OCI-LY1 (cell line): ENCODE data around the gene ERCC8.

Source experiments
- H2AFZ ChIP-seq: fragments of 200-600 bp; sonication (generic), shearing (Covaris generic); 2 replicates; pipeline ENCODE4 v1.6.0; 2014; ENCODE audit warnings: antibody characterized with exemption, mild to moderate bottlenecking, low read length
- H3F3A ChIP-seq: fragments of 200-600 bp; sonication (generic), shearing (Covaris generic); 2 replicates; pipeline ENCODE4 v1.6.0; 2014; ENCODE audit warnings: mild to moderate bottlenecking, antibody characterized with exemption, low read length, moderate library complexity; ENCODE audit not compliant: insufficient read depth
- H3K27ac ChIP-seq: fragments of 200-600 bp; sonication (generic); 2 replicates; pipeline ENCODE4 v1.5.1; 2014; ENCODE audit warnings: low read length, mixed run types, mild to moderate bottlenecking, low read depth; ENCODE audit not compliant: poor library complexity, severe bottlenecking
- H3K27me3 ChIP-seq: fragments of 200-600 bp; sonication (generic); 2 replicates; pipeline ENCODE4 v1.6.0; 2014; ENCODE audit warnings: antibody characterized with exemption, mild to moderate bottlenecking, low read length, moderate library complexity; ENCODE audit not compliant: insufficient read depth
- H3K36me3 ChIP-seq: fragments of 200-600 bp; sonication (generic); 2 replicates; pipeline ENCODE4 v1.6.1; 2014; ENCODE audit warnings: mild to moderate bottlenecking, antibody characterized with exemption, low read length, moderate library complexity, mixed read lengths; ENCODE audit not compliant: insufficient read depth
- H3K4me1 ChIP-seq: fragments of 200-600 bp; sonication (generic); 2 replicates; pipeline ENCODE4 v1.5.1; 2014; ENCODE audit warnings: mild to moderate bottlenecking, low read length, moderate library complexity; ENCODE audit not compliant: insufficient read depth, severe bottlenecking
- H3K4me2 ChIP-seq: fragments of 200-600 bp; sonication (generic), shearing (Covaris generic); 2 replicates; pipeline ENCODE4 v1.6.1; 2014; ENCODE audit warnings: low read length
- H3K4me3 ChIP-seq: fragments of 200-600 bp; sonication (generic); 2 replicates; pipeline ENCODE4 v1.5.1; 2014; ENCODE audit warnings: low read length, low read depth, mild to moderate bottlenecking, mixed read lengths; ENCODE audit not compliant: poor library complexity, severe bottlenecking
- H3K79me2 ChIP-seq: fragments of 200-600 bp; shearing (Covaris generic); 2 replicates; pipeline ENCODE4 v1.6.1; 2016; ENCODE audit warnings: mixed run types, low read length, mixed read lengths; ENCODE audit not compliant: insufficient read depth
- H3K9ac ChIP-seq: fragments of 200-600 bp; sonication (generic), shearing (Covaris generic); 2 replicates; pipeline ENCODE4 v1.6.1; 2014; ENCODE audit warnings: mild to moderate bottlenecking, low read length, mixed read lengths
- H3K9me2 ChIP-seq: fragments of 200-600 bp; sonication (generic), shearing (Covaris generic); 2 replicates; pipeline ENCODE4 v1.6.1; 2014; ENCODE audit warnings: low read depth, mild to moderate bottlenecking, low read length, mixed read lengths
- H3K9me3 ChIP-seq: fragments of 200-600 bp; shearing (Covaris generic); 2 replicates; pipeline ENCODE4 v1.6.1; 2014; ENCODE audit warnings: low read length, mixed read lengths
- H4K20me1 ChIP-seq: fragments of 200-600 bp; sonication (generic), shearing (Covaris generic); 2 replicates; pipeline ENCODE4 v1.6.0; 2016; ENCODE audit warnings: mild to moderate bottlenecking, low read length; ENCODE audit not compliant: insufficient read depth
- EZH2 ChIP-seq: fragments of 200-600 bp; sonication (generic), shearing (Covaris generic); IDR thresholded peaks from 2 replicates; pipeline ENCODE4 v1.8.0; 2017; ENCODE audit warnings: borderline replicate concordance, mixed run types, mild to moderate bottlenecking, antibody characterized with exemption, low read length, moderate library complexity, mixed read lengths
- TF ChIP-seq, protein P1 (sequence below): fragments of 200-600 bp; sonication (generic), shearing (Covaris generic); IDR thresholded peaks from 2 replicates; pipeline ENCODE4 v1.5.1; 2017; ENCODE audit warnings: mild to moderate bottlenecking, antibody characterized with exemption, low read length, moderate library complexity, mixed read lengths

ERCC8 gene

GRCh38 chr5:60958088-60958487 lies 13.2 kb upstream of the ERCC8 start:
- H3K27me3 ChIP-seq: no peaks in the 10 kb centered on the region
- no peaks in the 10 kb centered on the region for H3K9me2 ChIP-seq
- no peaks in the 10 kb centered on the region for H3F3A ChIP-seq
- H3K36me3 ChIP-seq: no peaks in the 10 kb centered on the region
- peaks cover 6% of the 10 kb centered on the region; the same call in 1 of the 2 replicates for H3K79me2 ChIP-seq
- peaks cover 12% of the 10 kb centered on the region; the same call in 1 of the 2 replicates for H3K9me3 ChIP-seq
- H2AFZ ChIP-seq: no peak overlapping the region
- TF ChIP-seq, protein P1, sequence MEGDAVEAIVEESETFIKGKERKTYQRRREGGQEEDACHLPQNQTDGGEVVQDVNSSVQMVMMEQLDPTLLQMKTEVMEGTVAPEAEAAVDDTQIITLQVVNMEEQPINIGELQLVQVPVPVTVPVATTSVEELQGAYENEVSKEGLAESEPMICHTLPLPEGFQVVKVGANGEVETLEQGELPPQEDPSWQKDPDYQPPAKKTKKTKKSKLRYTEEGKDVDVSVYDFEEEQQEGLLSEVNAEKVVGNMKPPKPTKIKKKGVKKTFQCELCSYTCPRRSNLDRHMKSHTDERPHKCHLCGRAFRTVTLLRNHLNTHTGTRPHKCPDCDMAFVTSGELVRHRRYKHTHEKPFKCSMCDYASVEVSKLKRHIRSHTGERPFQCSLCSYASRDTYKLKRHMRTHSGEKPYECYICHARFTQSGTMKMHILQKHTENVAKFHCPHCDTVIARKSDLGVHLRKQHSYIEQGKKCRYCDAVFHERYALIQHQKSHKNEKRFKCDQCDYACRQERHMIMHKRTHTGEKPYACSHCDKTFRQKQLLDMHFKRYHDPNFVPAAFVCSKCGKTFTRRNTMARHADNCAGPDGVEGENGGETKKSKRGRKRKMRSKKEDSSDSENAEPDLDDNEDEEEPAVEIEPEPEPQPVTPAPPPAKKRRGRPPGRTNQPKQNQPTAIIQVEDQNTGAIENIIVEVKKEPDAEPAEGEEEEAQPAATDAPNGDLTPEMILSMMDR: no peak
- H3K27ac ChIP-seq: no peak overlapping the region
- no peaks in the 10 kb centered on the region for H4K20me1 ChIP-seq
- H3K4me2 ChIP-seq: no peak overlapping the region
- peaks cover 11% of the 10 kb centered on the region for H3K4me1 ChIP-seq
- no peak overlapping the region for H3K9ac ChIP-seq
- no peak overlapping the region for H3K4me3 ChIP-seq

DNA sequence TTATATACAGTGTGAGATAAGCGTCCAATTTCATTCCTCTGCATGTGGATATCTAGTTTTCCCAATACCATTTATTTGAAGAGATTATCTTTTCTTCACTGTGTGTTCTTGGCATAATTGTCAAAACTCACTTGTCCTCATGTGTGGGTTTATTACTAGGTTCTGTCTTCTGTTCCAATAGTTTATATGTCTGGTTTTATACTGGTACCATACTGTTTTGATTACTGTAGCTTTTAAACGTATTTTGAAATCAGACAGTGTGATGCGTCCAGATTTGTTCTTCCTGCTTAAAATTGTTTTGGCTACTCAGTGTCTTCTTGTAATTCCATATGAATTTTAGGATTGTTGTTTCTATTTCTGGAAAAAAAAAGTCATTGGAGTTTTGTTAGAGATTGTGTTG lies 10.4 kb upstream of the ERCC8 start:
- Histone ChIP-seq H3K79me2 (peaks cover 6% of the 10 kb centered on the region; the same call in 1 of the 2 replicates), H3K36me3 (no peaks in the 10 kb centered on the region), H2AFZ (no peak overlapping the region), H3K4me1 (peaks cover 7% of the 10 kb centered on the region), H3K27me3 (no peaks in the 10 kb centered on the region), H4K20me1 (no peaks in the 10 kb centered on the region), H3K27ac (no peak overlapping the region), H3K9me2 (no peaks in the 10 kb centered on the region), H3F3A (no peaks in the 10 kb centered on the region), H3K4me3 (no peak overlapping the region), H3K4me2 (no peak overlapping the region), H3K9me3 (peaks cover 12% of the 10 kb centered on the region; the same call in 1 of the 2 replicates), H3K9ac (no peak overlapping the region)
- no peak for TF ChIP-seq EZH2
- TF ChIP-seq, protein P1: no peak

DNA sequence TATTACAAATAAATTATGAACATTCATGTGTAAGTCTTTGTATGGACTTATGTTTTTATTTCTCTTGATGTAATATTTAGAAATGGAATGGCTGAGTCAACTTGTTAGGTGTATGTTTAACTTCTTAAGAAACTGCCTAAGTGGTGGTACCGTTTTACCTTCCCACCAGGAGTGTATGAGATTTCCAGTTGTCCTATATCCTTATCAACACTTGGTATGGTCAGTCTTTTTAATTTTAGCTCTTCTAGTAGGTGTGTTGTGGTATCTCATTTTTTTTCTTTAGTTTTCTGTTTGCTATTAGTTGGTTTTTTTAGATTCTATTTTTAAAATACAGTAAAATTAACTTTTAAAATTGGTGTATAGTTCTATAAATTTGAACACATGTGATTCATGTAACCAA lies 3.9 kb upstream of the ERCC8 start:
- no peak overlapping the region for H3K4me2 ChIP-seq
- H3F3A ChIP-seq: no peaks in the 10 kb centered on the region
- H3K4me1 ChIP-seq: peaks cover 19% of the 10 kb centered on the region
- no peaks in the 10 kb centered on the region for H3K9me3 ChIP-seq
- H4K20me1 ChIP-seq: no peaks in the 10 kb centered on the region
- no peak overlapping the region for H3K4me3 ChIP-seq
- no peaks in the 10 kb centered on the region for H3K36me3 ChIP-seq
- H3K27ac ChIP-seq: no peak overlapping the region
- H3K79me2 ChIP-seq: peaks cover 7% of the 10 kb centered on the region
- no peak overlapping the region for H3K9ac ChIP-seq
- no peaks in the 10 kb centered on the region for H3K27me3 ChIP-seq
- no peaks in the 10 kb centered on the region for H3K9me2 ChIP-seq
- no peak overlapping the region for H2AFZ ChIP-seq
- TF ChIP-seq EZH2: no peak
- TF ChIP-seq, protein P1: no peak
